Gastrocnemius medialis (tissue), 4 donors: ENCODE results near the gene KRTAP27-1. TPM values are rescaled to one million over a fixed set of nuclear protein-coding genes. Genes with fewer than 3 reads are reported as not detected.

Experiments used
- ATAC-seq, 2 donors: fragments of 150-250 bp; one replicate each; pipeline ENCODE4 v1.9.1; 2016
- DNase-seq, 2 donors: peaks; one replicate each; pipeline ENCODE4 v3.0.0-alpha.2; 2019
- H3K27ac ChIP-seq, 4 donors: fragments of 200-600 bp; sonication (generic); 1 replicate in 1 of 4; 2 replicates in 3 of 4; pipeline ENCODE4 v1.5.1; 2016 to 2018; ENCODE audit warnings: mild to moderate bottlenecking in 2 of 4, moderate library complexity in 1 of 4
- H3K27me3 ChIP-seq, 3 donors: fragments of 200-600 bp; sonication (generic) in 2 of 3; 1 replicate in 1 of 3; 2 replicates in 2 of 3; pipeline versions ENCODE4 v1.5.1 to v1.6.0; 2016 to 2019; ENCODE audit warnings: mild to moderate bottlenecking in 1 of 3, moderate library complexity in 1 of 3
- H3K36me3 ChIP-seq, 2 donors: fragments of 200-600 bp; sonication (generic) in 1 of 2; one replicate each; pipeline ENCODE4 v1.5.1; 2017 to 2018
- H3K4me1 ChIP-seq, 2 donors: fragments of 200-600 bp; sonication (generic) in 1 of 2; one replicate each; pipeline ENCODE4 v1.5.1; 2016 to 2017; ENCODE audit warnings: mild to moderate bottlenecking in 2 of 2
- H3K4me3 ChIP-seq, 4 donors: fragments of 200-600 bp; sonication (generic) in 3 of 4; 1 replicate in 1 of 4; 2 replicates in 3 of 4; pipeline ENCODE4 v1.5.1; 2016 to 2019; ENCODE audit warnings: mild to moderate bottlenecking in 2 of 4
- H3K9me3 ChIP-seq, 3 donors: fragments of 200-600 bp; sonication (generic) in 2 of 3; 1 replicate in 1 of 3; 2 replicates in 2 of 3; pipeline ENCODE4 v1.5.1; 2016 to 2019
- CTCF ChIP-seq, 5 experiments: fragments of 450-650 bp in 3 of 5; fragments of 200-600 bp in 2 of 5; sonication (generic) in 2 of 5; IDR thresholded peaks in 4 of 5; conservative IDR thresholded peaks in 1 of 5; 1 replicate in 4 of 5; 2 replicates in 1 of 5; pipeline ENCODE4 v1.5.1; 2016 to 2019; ENCODE audit warnings: antibody characterized with exemption in 5 of 5, mild to moderate bottlenecking in 3 of 5, moderate library complexity in 3 of 5
- POLR2A ChIP-seq, 2 donors: fragments of 450-650 bp; IDR thresholded peaks; one replicate each; pipeline ENCODE4 v1.6.1; 2017; ENCODE audit warnings: antibody characterized with exemption in 2 of 2, mild to moderate bottlenecking in 2 of 2, moderate library complexity in 2 of 2
- in situ Hi-C, 4 donors: fragments of 200-750 bp; cut with MboI; loops; one replicate each; pipeline versions ENCODE4 v1.15.0 to v1.8.0; 2017; ENCODE audit warnings: low sequenced_read_pairs in 4 of 4
- intact Hi-C: fragments of 100-400 bp; cut with DNase I; formaldehyde crosslinking; loops from one replicate; pipeline ENCODE4 v1.15.1; 2023; ENCODE audit warnings: low total_unique reads
- microRNA-seq, 2 donors: library from miRNA; unstranded; fragments of <30 nt; microRNA quantifications; one replicate each; pipeline ENCODE4, GENCODE V29; 2016; ENCODE audit warnings: borderline replicate concordance in 2 of 2
- total RNA-seq, 4 donors: library from RNA; depleted of rRNA; stranded (reverse); fragments of >200 nt; gene quantifications; one replicate each; pipeline versions ENCODE4 v1.1.0 to v1.2.3, GENCODE V29; 2016

The KRTAP27-1 gene
- total RNA-seq, 4 donors from 2014 or later = not detected

DNA sequence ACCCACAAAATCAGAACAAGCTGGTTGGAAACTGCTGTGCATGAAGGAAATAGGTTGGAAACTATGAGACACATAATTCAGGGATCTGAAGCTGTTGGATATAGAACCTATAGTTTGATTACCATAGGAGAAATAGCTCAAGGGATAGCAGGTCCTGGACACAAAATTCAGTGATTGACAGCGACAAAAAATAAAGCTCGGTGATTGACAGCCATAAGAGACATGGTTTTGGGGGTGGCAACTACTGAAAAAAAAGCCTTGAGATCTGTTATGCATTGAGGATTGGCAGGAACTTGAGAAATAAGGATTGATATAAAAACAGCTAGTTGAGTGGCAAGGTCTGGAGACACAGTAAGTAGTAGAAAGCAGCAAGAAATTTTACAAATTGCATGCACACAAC is 48.3 kb downstream of the KRTAP27-1 start, which contains the start of gene KRTAP25-1:
KRTAP25-1 (minus strand) TSS at position 300 of the 400 bp plus-strand sequence; CDS start at position 276, 24 bp downstream.
- in situ Hi-C loops = no loop called here
- no peaks in the 10 kb centered on the region for H3K4me1 ChIP-seq
- no peaks in the 10 kb centered on the region for H3K36me3 ChIP-seq
- DNase-seq = no peak
- ATAC-seq = no peak
- H3K9me3 ChIP-seq = no peaks in the 10 kb centered on the region
- no peak within 1 kb of the TSS for H3K4me3 ChIP-seq
- H3K27me3 ChIP-seq = no peaks in the 10 kb centered on the region
- no peak within 1 kb of the TSS for H3K27ac ChIP-seq
- TF ChIP-seq CTCF (IDR thresholded peaks at IDR 0.05 in 4 of 5, conservative IDR thresholded peaks at IDR 0.05 in 1 of 5) (no peak), POLR2A (IDR thresholded peaks at IDR 0.05) (no peak)
- intact Hi-C loops = no loop called here

Small RNA genes within 50 kb of the gene (microRNA-seq; reads per million reads assigned to microRNA genes)
- 0 reads per million in 2 donors for gene MIR4327

Other genes starting within 250 kb of the KRTAP27-1 start
- gene CLDN17, start 170.9 kb downstream of the KRTAP27-1 start, total RNA-seq = not detected
- under 1 TPM in 1 of 4 donors, not detected in 3; 0.34 TPM for gene CLDN8, start 121.6 kb downstream of the KRTAP27-1 start, total RNA-seq
- gene KRTAP24-1, start 54.7 kb downstream of the KRTAP27-1 start, total RNA-seq = not detected
- gene KRTAP25-1, start 48.2 kb downstream of the KRTAP27-1 start, total RNA-seq = not detected
- not detected for gene KRTAP26-1, start 17.4 kb downstream of the KRTAP27-1 start, total RNA-seq
- not detected for gene KRTAP23-1, start 10.9 kb upstream of the KRTAP27-1 start, total RNA-seq
- gene KRTAP13-2, start 34.6 kb upstream of the KRTAP27-1 start, total RNA-seq = not detected
- not detected for gene KRTAP13-1, start 58.3 kb upstream of the KRTAP27-1 start, total RNA-seq
- gene KRTAP13-3, start 88.2 kb upstream of the KRTAP27-1 start, total RNA-seq = not detected
- gene KRTAP13-4, start 92.5 kb upstream of the KRTAP27-1 start, total RNA-seq = not detected
- gene KRTAP15-1, start 102.6 kb upstream of the KRTAP27-1 start, total RNA-seq = not detected
- not detected for gene KRTAP19-1, start 142.7 kb upstream of the KRTAP27-1 start, total RNA-seq
- gene KRTAP19-2, start 149.7 kb upstream of the KRTAP27-1 start, total RNA-seq = not detected
- 10 to 100 TPM in 1 of 4 donors, 1 to 10 TPM in 2, not detected in 1; 1.0 to 12.9 (median 5.0) TPM for gene KRTAP19-3, start 154.3 kb upstream of the KRTAP27-1 start, total RNA-seq
- gene KRTAP19-4, start 159.5 kb upstream of the KRTAP27-1 start, total RNA-seq = not detected
- gene KRTAP19-5, start 164.4 kb upstream of the KRTAP27-1 start, total RNA-seq = not detected
- gene KRTAP19-6, start 204.2 kb upstream of the KRTAP27-1 start, total RNA-seq = not detected
- gene KRTAP19-7, start 223.6 kb upstream of the KRTAP27-1 start, total RNA-seq = not detected